22Rv1 (cell line): ENCODE measurements around the gene ISG15.

Source experiments
- CTCF ChIP-seq: fragments of 450-650 bp; IDR thresholded peaks from 2 replicates; pipeline ENCODE4 v1.5.1; 2017; ENCODE audit warnings: mild to moderate bottlenecking
- ZFX ChIP-seq: fragments of 450-650 bp; IDR thresholded peaks from 2 replicates; pipeline ENCODE4 v1.6.1; 2017; ENCODE audit warnings: antibody characterized with exemption, borderline replicate concordance

DNA sequence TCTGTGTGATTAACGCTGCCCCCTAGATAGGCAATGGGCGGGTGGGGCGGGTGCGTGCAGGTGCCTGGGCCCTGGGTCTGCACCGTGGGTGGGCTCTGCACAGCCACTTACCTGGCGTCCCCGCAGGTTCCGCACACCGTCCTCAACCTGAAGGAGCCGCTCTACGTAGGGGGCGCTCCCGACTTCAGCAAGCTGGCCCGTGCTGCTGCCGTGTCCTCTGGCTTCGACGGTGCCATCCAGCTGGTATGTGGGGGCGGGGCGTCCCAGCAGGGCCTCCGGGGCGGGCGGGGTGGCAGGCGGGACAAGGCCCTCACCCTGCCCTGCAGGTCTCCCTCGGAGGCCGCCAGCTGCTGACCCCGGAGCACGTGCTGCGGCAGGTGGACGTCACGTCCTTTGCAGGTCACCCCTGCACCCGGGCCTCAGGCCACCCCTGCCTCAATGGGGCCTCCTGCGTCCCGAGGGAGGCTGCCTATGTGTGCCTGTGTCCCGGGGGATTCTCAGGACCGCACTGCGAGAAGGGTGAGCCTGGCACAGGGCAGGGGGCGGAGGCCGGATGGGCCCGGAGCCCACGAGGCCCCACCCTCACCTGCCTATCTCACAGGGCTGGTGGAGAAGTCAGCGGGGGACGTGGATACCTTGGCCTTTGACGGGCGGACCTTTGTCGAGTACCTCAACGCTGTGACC is 38.0 kb downstream of the ISG15 start:
- TF ChIP-seq CTCF: no peak
- no peak for TF ChIP-seq ZFX
